Tongue (tissue), 2 donors: Measurements from ENCODE around the gene ARL6IP4. TPM values are rescaled to one million over a fixed set of nuclear protein-coding genes. Genes with fewer than 3 reads are reported as not detected.
"Not testable (repeated sequence)": the region's sequence is repeated elsewhere in the genome, so short reads cannot be mapped to it uniquely, and the experiment has no call there.

Source experiments
- DNase-seq: peaks from one replicate; pipeline ENCODE4 v3.0.0-alpha.2; 2015
- total RNA-seq: library from RNA; depleted of rRNA; stranded (reverse); fragments of >200 nt; gene quantifications from one replicate; pipeline ENCODE4 v1.2.3, GENCODE V29; 2014

Gene ARL6IP4
- total RNA-seq, result 90.4 TPM

DNA sequence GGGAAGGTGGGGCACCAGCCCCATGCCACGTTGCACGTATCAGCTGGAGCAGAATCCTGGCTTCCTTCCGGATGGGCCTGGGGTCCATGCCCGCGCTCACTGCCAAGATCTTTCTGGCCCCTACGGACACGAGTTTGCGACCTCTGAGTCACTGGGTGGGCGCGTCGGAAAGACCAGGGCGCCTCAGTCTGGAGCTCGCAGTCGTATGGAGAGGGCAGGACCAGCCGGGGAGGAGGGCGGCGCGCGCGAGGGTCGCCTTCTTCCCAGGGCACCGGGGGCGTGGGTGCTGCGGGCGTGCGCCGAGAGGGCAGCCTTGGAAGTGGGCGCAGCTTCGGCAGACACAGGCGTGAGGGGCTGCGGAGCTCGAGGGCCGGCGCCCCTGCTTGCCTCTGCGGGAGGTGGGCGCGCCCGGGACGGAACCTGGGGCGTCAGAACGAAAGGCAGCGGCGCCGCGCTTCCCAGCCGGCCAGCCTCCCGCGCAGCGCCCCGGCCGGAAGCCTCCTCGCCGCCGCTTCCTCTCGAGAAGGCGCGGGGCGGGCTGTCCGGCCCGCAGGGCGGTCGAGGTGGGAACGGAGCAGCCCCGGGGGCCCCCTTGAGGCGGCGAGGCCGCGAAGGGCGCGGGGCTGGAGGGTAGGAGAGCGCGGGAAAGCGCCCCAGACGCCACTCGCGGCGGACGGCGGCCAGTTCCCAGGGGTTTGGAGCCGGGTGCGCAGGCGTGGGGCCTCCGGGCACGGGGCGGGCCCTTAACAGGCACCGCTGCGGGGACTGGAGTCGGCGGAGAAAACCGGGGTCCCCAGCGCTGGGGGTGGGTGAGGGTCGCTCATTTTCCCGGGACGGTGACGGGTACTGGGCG lies at the start of gene ARL6IP4:
Gene ARL6IP4 (plus strand): TSS at position 499 of the 853 bp plus-strand sequence. CDS start 459 bp downstream, outside the sequence.
- DNase-seq, result peak; percentile 84

DNA sequence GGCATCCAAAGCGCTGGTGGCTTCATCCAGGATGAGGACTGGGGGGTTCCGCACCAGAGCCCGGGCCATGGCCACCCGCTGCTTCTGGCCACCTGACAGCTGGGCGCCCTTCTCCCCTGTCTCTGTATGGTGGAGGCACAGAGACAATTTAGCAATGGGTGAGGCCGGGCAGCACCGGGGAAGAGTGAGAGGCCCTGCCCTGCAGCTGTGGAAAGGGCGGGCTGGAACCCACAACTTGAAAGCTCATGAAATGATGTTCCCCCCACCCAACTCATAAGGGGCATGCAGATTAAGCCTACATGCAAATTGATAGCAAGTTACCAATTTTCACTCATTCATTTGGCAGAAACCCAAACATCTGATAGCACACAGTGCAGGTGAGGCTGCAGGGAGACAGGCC lies 48.3 kb upstream of the ARL6IP4 start:
- DNase-seq, result no peak

DNA sequence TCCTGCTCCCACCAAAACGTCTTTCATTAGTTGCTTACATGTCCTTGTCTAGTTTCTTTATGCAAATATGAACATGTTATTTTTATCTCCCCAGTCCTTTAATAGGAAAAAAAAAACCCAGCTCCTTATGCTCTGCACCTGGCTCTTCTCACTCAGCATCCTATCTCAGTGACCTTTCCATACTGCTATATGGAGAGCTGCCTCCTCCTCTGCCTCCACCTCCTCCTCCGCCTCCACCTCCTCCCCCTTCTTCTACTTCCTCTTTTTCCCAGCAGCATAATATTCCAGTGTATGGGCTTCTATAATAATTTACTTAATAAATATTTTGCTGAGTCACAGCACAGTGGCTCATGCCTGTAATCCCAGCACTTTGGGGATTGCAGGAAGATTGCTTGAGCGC lies 45.8 kb upstream of the ARL6IP4 start:
- no peak for DNase-seq

DNA sequence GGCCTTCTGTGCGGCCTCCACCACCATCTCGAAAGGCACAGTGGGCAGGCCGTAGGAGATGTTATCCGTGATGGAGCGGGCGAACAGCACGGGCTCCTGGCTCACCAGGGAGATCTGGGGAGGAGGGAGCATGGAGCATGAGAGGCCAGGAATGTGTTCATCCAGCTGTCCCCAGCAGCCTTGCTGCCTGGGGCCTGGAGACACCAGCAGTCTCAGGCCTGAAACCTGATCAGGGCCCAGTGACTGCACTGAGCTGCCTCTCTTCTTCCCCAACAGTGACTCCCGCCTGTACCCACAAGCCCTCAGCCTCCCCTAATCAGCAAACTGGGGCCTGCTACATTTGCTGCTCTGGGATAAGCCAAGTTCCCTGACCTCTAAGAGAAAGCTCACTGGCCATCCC lies 45.2 kb upstream of the ARL6IP4 start:
- DNase-seq, result peak; percentile 74

DNA sequence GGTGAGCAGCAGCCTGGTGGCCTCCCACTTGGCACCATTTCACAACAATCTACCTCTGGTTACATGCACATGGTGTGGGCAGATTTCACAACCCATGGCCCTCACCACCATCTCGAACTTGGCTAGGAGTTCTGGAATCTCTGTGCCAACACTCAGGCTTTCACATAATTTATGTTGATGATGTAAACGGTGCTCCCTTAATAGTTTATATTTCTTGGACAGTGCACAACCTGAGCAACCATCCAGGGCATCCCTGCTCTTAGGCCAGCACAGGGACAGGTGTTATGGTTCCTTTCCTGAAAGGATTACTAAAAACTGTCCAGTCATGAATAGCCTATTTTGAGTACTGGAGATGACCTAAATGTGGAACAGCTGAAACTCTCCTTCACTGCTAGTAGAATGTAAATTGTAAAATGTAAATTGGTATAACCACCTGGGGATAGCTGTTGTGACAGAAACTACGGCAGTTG lies 42.8 kb upstream of the ARL6IP4 start:
- no peak for DNase-seq

DNA sequence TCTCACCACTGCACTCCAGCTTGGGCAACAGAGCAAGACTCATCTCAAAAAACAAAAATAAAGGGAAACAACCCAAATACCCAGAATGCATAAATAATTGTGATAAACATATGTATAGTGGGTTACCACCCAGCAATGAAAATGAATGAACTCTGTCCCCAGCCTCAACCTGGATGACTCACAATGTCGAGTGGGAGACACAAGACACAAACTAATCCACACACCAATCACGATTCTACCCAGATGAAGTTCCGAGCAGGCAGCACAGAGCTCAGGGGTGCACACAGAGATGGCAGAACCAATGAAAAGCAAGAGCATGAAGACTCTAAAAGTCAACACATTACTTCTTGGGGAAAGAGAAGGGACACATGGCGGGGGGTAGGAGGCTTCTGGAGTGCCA lies 41.4 kb upstream of the ARL6IP4 start:
- no peak for DNase-seq

DNA sequence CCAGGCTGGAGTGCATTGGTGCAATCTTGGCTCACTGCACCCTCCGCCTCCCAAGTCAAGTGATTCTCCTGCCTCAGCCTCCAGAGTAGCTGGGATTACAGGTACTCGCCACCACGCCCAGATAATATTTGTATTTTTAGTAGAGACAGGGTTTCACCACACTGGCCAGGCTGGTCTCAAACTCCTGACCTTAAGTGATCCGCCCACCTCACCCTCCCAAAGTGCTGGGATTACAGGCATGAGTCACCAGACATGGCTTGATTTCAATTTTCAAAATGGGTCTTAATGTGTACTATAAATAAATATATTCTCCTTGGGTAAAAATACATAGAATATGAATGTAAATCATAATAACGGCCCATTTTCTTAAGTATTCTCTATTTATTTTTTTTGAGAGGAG lies 39.1 kb upstream of the ARL6IP4 start:
- DNase-seq, result not testable (repeated sequence)

DNA sequence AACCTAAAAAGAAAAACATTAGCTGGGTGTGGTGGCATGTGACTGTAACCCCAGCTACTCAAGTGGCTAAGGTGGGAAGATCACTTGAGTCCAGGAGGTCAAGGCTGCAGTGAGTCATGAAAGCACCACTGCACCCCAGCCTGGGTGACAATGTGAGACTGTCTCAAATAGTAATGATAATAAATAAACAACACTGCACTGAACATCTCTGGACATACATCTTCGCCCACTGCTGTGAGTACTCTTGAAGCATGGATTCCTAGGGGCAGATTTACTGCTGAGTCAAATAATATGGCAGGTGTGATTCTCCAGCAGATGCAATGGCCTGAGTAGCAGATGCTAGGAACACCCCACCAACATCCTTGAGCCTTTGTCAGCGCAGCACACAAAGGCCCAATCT lies 37.8 kb upstream of the ARL6IP4 start:
- DNase-seq, result no peak

DNA sequence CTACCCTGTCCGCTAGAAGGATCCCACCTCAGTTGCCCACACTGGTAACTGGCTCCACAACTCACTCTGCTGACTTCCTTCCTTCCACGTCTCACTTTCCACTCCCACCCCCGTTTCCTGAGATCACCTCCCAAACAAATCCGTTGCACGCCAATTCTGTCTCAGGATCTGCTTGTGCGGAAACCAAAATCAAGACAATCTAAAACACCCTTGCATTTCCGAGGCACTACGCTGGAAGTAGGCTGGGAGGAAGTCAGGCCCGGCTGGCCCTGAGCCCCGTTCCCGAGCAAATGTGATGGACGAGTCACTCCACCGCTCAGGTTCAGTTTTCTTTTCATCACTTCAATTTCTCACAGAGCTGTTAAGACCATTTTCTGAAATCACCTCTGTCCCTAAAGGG lies 37.3 kb upstream of the ARL6IP4 start:
- DNase-seq, result no peak

DNA sequence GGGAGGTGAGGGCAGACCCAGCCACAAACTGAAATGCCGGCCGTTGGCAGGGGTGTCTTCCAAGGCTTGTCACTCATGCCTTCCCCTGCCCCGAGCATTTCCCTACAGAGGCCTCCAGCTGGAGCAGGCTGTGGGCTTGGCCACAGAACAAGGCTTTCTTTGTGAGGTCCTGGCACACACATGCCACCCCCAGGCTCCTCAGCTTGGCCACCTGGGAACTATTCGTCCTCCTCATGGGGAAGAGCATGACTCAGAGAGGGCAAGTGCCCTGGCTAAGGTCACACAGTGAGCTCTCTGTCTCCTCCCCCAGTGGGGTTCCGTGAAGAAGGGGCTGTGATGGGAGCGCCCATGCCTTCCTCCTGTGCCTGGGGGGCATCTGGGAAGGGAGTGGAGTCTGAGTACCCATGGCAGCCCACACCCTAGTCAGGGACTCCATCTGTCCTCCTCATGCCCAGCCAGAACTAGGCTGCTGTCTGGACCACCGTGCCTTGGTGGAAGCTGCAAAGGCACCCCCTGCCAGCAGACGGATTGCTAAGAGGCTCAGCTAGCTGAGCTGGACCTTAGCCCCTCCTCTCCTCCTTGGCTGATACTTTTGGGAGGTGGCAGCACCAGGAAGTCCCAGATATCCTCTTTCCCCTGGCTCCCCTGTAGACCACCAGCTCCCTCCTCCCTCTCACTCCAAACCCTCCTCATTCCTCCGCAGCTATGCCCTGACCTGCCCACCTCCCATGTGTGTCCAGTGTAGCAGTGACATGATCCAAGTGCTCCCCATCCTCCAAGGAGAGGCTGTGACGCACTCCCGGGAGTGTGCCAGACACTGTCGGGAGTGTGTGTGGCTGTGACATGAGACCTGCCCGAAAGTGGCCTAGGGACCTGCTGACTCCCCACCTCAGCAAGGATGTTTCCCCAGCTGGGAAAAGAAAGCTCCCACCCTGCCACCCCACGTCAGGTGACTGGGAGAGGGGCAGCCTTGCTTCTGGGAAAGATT lies 35.6 kb upstream of the ARL6IP4 start:
- peak; percentile 83 for DNase-seq

DNA sequence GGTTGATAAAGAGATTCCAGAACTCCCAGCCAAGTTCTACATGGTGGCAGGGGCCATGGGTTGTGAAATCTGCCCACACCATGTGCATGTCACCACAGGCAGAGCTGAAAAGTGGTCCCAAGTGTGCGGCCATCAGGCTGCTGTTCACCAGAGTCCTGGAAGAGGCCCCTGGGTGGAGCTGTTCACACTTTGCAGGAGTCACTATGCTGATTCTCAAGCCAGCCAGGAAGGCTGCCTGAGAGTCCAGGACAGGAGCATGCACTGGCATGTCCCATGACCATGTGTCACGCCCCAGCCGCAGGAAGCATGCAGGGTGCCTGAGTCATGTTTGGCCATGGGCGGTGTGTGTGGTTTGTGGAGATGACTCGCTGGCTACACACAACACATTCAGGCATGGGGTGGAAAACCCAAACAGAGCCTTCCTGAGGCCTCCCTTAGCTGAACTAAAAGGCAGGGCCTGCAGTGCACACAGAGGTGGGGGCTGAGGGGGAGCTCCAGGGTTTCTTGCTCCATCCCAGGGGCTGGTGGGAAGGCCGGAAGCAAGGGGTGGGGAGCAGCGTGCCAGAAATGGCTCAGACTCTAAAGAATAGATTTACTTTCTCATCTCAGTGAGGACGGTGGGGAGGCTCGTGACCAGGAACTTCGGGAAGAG lies 33.7 kb upstream of the ARL6IP4 start:
- peak; percentile 57 for DNase-seq

DNA sequence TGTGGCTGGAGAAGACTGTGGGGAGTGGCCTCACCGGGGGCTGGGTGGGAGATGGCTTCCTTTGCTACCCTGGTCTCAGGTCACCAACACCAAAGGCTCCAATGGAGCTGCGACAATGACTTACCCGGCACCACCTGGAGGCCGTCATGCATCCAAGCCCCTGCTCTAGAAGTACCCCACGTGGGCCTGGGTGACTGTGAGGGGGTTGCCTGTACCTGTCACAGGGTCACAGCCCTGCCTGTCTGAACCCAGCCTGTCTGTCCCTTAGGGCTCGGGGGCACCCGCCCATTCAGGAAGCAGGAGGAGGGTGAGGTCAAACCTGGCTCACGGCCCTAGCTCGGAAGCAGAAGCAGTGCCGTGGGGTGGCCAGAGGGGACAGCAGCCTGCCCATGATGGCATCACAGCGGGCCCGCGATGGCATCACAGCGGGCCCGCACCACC lies 33.1 kb upstream of the ARL6IP4 start:
- no peak for DNase-seq

DNA sequence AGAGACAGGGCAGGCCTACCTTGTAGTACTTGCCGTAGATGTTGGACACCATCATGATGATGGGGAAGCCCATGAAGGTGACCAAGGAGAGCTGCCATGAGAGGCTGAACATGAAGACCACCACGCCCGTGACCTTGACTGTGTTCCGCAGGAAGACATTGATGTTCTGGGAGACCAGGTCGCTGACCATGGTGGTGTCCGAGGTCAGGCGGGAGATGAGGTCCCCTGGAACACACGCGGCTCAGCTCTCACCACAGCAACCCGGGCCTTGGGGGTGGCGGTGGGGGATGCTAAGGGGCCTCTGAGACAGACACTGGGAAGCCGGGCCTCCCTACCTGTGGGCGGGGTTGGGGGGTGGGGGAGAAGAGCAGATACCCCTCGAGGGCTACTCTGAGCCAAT lies 31.9 kb upstream of the ARL6IP4 start:
- no peak for DNase-seq

DNA sequence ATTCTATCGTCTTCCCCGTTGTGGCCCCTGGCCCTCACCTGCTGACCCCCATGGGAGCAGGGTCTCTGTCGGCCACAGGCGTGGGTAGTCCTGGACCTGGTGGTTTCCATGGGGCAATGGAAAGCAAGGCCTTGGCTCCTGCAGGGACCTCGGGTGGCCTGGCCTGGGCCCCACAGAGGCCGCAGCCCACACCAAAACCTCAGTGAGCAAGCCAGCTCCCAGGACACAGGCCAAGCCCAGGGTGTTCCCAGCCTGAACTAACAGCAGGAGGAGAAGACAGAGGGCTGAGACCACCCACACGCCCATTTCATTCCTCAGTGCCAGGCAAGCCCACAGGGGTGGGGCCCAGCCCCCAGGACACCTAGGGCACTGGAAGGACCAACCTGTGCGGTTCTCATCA lies 31.1 kb upstream of the ARL6IP4 start:
- DNase-seq, result no peak

DNA sequence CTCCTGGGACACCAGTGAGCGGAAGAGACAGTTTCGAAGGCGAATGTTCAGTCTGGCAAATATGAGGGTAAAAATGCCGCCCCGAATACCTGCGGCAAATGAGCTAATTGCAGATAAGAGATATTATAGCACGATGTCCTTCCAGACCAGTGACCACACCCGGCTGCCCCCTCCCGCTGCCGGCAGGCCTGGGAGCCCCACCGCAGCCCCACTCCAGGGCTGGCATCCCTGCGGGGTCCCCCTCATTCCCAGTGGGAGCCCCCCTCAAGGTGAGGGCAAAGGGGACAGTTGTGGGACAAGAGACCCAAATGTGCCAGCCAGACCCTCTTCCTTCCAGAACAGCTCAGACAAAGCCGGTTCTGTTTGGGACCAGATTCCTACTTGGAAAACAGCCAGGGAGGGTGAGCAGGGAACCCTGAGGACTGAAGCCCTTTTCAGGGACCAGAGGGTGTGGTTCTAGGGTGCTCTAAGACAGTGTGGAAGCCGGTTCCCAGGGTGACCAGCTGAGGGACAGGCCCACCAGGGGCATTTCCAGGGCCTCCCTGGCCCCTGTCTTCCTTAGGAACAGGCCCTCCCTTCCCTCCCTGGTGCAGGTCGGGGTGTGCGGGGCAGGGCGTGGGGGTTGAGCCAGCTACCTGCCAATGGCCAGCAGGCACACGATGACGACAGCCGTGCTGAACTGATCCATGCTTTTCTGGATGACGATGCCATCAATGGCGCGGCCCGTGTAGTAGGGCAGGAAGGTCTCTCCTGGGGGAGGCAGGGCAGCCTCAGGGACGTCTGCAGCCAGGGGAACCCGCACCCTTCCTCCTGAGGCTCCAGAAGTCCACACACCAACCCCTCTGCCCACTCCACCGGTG lies 30.4 kb upstream of the ARL6IP4 start:
- DNase-seq, result no peak

DNA sequence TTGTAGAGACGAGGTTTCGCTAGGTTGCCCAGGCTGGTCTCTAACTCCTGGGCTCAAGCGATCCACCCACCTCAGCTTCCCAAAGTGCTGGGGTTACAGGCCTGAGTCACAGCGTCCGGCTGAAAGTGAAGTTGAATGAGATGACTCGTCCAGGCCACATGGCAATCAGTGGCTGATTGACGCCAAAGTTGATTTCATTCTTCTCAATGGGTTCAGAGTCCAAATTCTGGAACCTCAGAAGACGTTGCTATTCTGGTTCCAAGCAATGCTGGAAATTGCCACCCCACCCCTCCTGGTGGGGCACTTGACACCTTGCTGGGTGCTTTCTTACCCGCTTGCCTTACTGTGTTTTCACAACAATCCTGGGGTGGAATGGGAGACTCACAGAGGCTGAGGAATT lies 29.1 kb upstream of the ARL6IP4 start:
- DNase-seq, result no peak

DNA sequence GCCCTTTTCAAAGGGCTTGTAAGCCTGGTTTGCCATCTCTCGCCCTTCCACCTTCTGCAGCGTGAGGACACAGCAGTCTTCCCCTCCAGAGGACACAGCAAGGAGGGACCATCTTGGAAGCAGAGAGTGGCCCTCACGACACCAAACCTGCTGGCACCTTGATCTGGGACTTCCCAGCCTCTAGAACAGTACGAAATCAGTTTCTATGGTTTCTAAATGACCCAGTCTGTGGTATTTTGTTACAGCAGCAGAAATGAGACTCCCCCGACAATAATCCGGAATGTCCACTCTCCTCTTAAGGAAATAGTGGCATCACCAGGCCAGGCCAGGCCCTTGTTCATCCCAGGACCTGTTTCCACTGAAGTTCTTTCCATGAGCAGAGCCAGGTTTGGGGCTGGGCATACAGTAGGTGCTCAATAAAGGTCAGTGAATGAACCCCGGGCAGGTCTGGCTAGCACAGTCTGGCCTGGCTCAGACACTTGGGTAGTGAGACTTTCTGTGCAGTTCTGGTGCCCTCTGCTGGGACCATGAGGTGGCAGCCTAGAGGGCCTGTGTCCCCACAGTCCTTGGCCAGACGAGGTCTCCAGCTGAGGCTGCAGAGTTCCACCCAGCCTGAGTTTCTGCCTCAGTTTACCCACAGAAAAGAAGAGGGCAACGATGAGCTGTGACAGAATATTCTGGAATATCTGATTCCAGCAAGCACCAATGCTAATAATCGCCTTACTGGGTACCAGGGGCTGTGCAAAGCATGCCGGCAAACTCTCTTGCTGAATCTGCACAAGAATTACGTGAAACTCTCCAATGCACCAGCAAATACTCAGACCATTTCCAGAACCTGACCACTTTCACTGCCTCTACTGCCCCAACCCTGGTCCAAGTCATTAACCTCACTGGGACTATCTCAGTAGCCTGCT lies 28.2 kb upstream of the ARL6IP4 start:
- peak; percentile 88 for DNase-seq

DNA sequence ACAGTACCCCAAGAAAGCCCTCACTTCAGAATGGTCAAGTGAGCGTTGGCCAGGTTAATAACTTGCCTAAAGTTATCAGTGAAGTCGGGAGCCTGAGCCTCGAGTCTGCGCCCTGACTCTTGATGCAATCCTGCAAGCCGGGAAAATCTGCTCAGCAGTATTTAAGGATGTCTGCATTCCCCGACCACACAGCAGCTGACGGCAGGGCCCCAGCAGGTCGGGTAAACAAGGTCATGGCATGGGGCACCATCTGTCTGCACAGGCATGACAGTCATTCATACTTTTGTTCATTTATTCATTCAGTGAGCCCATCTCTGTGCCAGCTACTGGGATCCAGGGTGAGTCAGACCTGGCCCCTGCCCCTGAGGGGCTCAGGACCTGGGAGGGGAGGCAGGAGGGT lies 25.3 kb upstream of the ARL6IP4 start:
- DNase-seq, result peak; percentile 59

DNA sequence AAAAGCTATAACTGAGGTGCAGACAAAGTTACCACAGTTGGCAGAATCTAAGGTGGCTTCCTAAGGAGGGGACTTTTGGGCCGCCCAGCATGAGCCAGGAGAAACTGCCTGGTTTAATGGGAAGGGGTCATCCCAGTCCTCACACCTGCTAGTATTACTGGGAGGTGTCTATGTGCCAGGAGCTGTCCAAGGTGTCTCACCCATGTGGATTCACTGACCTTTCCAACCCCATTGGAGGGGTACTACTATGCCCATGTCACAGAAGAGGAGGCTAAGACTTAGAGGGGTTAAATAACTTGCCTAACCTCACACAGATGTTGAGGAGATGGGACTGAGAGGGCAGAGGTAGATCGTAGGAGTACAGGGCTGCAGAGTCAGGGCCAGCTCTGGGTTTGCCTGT lies 24.4 kb upstream of the ARL6IP4 start:
- DNase-seq, result no peak

DNA sequence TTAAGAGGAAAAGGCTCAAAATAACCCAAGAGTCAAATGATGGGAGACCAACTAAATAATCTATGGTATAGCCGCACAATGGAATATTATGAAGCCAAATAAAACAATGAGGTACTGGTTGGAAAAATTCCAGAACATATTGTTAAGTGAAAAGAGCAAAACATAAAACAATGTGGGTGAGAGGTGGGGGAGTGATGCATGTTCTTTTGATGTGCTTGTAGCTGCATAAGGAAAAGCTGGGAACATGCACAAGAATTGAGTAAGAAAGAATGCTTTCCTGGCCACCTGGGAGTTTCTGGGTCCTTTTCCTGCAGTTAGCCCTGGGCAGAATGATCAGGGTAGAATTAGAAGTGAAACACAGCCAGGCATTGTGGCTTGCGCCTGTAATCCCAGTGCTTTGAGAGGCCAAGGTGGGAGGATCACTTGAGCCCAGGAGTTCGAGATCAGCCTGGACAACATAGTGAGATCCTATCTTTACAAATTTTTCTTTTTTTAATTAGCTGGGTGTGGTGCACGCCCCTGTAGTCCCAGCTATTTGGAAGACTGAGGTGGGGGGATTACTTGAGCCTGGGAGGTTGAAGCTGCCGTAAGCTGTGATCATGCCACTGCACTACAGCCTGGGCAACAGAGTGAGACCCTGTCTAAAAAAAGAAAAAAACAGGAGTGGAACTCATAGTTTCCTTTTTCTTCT lies 22.1 kb upstream of the ARL6IP4 start:
- DNase-seq, result no peak
